GM19240 (cell line): ENCODE data around the gene NETO2.
"Not testable (repeated sequence)": the region's sequence is repeated elsewhere in the genome, so short reads cannot be mapped to it uniquely, and the experiment has no call there.

ENCODE experiments used
- DNase-seq: peaks from one replicate; pipeline ENCODE4 v3.0.0; 2011; ENCODE audit warnings: low spot score; ENCODE audit not compliant: insufficient read length

The NETO2 gene

GRCh38 chr16:47065766-47066688, 77.7 kb downstream of the NETO2 start:
- DNase-seq, result no peak

DNA sequence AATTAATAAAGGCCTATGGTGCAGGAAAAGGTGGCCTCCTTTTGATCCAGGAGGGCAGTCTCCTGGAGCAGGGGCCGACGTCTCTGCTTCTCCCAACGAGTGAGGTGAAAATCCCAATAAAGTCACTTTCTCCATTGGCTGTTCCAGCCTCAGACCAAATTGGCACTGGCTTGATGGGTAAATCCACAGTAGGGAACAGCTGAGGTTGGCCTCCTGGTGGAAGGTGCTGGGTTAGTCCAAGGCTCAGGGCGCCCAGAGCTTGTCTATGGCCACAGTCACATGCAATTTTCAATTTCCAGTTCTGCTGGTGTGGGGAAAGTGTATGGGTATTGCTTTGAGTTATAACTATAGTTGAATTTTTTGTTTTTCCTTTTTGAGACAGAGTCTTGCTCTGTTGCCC, 79.0 kb downstream of the NETO2 start:
- DNase-seq, result no peak

DNA sequence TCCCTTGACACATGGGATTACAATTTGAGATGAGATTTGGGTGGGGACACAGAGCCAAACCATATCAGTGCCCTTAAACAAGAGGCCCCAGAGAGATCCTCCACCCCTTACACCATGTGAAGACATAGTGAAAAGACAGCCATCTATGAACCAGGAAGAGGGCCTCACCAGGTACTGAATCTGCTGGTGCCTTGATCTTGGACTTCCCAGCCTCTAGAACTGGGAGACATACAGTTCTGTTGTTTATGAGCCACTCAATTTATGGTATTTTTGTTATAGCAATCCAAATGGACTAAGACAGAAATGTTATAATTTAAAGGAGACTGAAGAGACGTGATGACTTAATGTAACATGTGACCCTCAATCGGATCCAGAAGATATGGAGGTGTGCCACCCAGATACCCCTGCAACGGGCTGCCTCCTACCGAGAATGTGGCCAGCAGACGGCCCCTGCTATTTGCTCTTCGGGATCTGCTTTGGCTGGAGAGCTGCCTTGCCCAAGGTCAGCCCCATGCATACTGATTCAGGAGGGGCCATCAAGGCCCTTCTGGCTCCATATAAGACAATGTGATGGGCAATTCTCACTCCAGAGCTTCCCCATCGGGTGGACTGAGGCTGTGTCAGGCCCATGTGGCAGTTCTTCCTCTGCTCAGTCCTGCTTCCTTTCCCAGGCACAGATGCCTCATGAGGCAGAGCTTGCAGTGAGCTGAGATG, 80.6 kb downstream of the NETO2 start:
- DNase-seq, result no peak

- DNase-seq, result no peak
Observed at GRCh38 chr16:47061204-47061603, 82.5 kb downstream of the NETO2 start.

- no peak for DNase-seq
Observed at GRCh38 chr16:47060596-47060995, 83.1 kb downstream of the NETO2 start.

DNA sequence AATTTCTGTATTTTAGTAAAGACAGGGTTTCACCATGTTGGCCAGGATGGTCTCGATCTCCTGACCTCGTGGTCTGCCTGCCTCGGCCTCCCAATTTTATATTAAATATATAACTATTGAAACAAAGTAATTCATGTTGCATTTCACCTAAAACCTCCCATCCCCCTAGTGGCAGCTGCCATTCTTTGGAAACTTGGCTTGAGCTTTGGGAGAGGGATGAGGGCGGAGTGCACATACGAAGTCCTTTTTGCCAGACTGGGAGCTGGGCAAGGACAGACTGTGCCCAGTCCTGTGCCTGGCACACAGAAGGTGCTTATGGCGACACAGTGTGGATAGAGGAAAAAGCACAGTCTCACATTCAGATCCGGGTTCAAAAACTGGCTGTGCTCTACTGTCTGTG, 83.8 kb downstream of the NETO2 start:
- DNase-seq, result no peak

DNA sequence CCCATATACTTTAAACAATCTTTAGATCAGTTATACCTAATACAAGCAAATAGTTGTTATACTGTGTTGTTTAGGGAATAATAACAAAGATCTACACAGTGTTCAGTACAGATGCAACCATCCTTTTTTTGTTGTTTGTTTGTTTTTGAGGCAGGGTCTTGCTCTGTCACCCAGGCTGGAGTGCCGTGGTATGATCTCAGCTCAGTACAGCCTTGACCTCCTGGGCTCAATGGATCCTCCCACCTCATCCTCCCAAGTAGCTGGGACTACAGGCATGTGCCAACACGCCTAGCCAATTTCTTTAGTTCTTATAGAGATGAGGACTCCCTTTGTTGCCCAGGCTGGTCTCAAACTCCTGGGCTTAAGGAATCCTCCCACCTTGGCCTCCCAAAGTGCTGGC, 84.6 kb downstream of the NETO2 start:
- DNase-seq, result not testable (repeated sequence)

DNA sequence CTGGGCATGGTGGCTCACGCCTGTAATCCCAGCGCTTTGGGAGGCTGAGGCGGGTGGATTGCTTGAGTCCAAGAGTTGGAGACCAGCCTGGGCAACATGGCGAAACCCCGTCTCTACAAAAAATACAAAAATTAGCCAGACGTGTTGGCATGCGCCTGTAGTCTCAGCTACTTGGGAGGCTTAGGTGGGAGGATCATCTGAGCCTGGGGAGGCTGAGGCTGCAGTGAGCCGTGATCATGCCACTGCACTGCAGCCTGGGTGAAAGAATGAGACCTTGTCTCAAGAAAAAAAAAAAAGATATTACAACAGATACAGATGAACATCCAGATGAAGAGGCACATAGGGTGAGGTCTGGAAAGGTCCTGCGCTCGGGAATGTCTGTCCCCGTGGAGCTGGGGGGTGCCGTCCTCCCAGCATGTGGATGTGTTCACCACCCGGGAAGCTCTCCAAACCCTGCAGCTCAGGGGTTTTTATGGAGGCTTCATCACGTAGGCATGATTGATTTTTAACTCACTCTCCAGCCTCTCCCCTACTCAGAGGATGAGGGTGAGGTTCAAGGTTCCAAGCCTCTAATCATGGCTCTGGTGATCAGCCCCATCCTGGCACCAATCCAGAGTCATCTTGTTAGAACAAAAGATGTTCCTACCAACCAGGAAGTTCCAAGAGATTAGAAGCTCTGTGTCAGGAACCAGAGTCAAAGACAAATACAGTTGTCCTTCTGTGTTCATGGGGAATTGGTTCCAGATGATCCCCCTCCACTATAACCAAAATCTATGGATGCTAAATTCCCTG, 85.3 kb downstream of the NETO2 start:
- no peak for DNase-seq

DNA sequence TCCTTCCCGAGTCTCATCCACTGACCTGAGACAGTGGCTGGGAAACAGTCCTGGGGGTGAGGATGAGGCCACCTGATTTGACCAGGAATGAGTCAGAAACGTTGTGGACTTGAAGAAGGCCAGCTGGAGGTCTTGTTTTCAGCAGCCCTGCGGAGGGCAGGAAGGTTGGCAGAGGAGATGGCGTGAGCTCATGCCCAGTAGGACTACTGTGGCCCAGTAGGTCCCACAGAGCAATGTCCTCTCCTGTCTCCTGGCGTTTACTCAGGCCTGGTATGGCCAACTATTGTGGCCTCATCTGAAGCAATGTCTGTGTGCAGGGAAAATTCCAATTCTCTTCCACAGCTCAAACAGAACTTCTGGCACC, 86.1 kb downstream of the NETO2 start:
- no peak for DNase-seq

DNA sequence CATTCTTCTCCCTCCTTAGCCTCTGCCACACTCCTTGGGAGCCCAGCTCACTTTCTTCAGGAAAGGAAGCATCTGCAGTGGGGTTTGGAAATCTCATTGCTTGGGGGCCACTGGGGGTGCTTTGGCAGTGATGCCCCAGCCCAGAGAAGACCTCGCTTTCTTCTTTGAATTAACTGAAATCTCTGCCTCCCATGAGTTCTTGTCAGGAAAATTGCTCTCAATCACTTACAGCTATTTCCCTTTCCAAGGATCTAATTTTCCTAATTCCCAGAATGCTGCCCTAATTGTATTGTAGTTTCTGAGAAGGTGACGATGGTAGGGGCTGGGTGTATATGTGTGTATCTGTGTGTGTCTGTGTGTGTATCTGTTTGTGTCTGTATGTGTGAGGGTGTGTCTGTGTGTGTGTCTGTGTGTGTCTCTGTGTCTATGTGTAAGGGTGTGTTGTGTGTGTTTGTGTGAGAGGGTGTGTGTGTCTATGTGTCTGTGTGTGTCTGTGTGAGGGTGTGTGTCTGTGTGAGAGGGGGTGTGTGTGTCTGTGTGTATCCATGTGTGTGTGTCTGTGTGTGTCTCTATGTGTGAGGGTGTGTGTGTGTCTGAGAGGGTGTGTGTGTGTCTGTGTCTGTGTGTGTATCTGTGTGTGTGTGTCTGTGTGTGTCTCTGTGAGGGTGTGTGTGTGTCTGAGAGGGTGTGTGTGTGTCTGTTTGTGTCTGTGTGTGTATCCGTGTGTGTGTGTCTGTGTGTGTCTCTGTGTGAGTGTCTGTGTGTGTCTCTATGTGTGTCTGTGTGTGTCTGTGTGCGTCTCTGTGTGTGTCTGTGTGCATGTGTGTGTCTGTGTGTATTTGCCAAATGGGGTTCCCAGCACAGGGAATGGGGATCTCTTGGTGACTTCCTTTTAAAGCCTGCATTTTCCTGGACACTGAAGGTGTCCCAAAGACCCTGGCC, 86.8 kb downstream of the NETO2 start:
- no peak for DNase-seq

DNA sequence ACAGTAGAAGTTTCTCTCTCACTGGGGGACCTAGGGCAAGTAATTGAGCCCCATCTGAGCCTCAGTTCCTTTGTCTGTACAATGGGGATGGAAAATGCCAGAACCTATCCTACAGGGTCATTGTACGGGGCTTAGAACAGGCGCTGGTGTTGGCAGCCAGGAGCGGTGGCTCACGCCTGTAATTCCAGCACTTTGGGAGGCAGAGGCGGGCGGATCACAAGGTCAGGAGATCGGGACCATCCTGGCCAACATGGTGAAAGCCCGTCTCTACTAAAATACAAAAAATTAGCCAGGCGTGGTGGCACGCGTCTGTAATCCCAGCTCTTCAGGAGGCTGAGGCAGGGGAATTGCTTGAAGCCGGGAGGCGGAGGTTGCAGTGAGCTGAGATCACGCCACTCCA, 87.7 kb downstream of the NETO2 start:
- not testable (repeated sequence) for DNase-seq

DNA sequence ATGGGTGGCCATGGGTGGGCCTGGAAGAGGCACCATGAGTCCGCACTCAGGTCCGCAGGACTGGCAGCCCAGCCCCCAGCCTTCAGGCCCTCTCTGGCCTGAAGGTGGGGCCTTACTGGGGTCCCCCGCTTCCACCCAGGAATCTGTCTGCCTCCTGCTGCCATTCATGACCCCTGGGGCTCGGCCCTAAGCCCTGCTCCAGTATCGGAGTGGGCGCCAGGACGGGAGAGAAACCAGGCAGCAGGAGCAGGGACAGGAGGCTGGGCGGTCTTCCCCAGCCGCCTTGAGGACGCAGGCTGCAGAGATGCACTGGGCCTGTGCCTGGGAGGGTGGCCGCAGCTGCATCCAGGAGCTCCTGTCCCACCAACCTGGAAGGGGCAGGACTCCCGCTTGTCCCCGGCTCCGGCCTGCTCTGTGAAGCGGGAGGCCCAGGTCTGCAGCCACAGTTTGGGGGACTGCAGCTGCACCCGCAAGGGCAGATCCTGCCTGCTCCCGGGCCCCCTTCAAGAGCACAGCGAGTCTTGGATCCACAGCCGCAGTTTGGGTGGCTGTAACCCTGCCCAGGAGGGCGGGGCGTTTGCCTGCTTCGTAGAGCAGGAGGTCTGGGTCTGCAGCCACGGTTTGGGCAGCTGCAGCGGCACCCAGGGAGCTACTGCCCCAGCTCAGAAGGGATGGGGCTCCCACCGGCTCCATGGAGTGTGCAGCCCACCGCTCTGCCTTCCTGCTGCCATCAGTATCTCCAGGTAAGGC, 88.4 kb downstream of the NETO2 start:
- DNase-seq, result no peak

GRCh38 chr16:47054306-47054705, 89.4 kb downstream of the NETO2 start:
- DNase-seq, result no peak

GRCh38 chr16:47053895-47054294, 89.8 kb downstream of the NETO2 start:
- no peak for DNase-seq

DNA sequence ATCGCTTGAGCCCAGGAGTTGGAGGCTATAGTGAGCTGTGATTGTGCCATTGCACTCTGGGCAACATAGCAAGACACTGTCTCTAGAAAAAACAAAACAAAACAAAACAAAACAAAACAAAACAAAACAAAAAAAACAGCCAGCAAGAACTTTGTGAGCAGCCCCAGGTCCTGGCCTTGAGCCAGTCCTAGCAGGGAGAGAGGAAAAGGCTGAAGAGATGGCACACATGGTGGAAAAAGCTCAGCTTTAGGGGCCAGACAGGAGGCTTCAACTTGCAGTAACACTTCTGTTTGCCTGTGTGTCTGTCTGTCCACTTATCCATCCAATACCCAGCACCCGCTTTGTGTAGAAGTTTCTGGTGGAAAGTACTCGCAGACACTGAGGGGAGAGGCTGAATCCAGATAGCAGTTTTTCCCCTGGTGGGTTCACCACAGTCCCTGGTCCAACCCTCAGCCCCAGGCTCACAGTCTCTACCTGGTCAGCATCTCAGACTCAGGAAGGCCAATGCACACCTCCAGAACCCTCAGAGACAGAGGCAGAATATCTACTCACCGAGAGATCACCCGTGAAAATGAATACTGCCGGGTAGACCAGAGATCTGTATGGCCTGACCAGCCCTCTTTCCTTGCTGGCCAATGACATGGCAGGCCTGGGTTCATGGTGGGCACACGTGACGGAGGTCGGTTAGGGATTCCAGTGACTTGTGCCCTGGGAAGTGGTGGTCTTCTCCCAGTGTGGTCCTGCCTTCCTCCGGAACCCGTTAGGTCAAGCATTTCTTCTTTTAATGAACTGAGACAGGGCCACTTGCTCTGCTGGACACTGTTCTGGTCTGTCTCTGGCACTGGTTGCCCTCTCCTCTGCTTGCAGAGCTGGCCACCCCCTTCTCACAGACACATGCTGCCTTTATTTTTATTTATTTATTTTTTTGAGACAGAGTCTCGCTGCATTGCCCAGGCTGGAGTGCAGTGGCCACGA, 90.8 kb downstream of the NETO2 start:
- DNase-seq, result no peak

DNA sequence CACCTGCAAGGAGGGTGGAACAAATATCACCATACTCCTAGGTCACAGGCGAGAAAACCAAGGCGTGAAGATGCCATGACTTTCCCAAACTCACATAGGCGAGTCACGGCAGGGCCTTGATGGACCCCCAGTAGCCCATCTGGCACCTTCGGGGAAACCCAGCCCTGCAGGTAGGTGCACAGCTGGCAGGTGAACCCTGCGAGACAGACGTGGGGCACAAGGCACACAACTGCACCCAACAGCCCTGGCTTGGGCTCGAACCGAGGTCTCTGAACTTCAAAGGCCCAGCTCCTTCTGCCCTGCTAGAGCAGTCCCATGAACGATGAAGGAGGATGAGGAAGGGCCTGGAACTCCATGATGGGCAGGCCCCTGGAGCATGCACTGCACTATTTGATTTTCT, 92.7 kb downstream of the NETO2 start:
- DNase-seq, result no peak

DNA sequence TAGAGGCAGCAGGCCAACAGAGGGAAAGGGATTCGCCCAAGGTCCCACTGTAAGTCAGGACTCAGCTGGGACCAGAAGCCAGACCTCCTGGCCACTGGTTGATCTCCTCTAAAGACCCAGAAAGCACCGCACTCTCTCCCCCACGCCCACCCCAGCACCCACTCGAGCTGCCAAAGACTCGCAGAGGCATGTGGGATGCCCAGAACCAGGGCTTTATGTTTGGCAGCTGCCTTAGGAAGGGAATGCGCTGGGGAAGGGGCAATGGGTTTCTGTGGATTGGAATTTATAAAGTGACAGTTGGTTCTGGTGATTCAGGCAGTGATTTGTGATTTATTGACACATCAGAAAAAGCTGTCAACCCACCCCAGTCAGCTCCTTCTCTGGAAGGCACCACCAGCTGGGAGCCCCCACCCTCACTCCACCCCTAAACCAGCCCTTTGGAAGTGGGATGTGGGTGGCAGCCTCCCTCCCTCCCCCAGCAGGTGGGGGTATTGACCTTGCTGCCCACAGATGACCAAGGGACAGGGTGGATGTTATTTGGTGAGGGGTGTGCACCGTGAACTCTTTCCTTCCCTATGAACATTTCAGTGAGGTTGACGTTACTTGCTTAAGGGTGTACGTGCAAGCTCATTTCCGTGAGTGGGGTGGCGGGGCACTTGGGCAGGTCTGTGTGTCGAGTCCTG, 93.7 kb downstream of the NETO2 start:
- no peak for DNase-seq

- DNase-seq, result no peak
Observed at GRCh38 chr16:47047524-47048203, 96.1 kb downstream of the NETO2 start.
